IPS-18a (cell line): ENCODE results near the gene TSPO.
"Not testable (repeated sequence)": the region's sequence is repeated elsewhere in the genome, so short reads cannot be mapped to it uniquely, and the experiment has no call there.

Experiments used
- H3K27ac ChIP-seq: one replicate; pipeline ENCODE4 v1.5.1; 2013; ENCODE audit warnings: low read length
- H3K27me3 ChIP-seq: one replicate; pipeline ENCODE4 v1.6.1; 2013; ENCODE audit warnings: mild to moderate bottlenecking, low read length; ENCODE audit not compliant: control insufficient read depth, insufficient read depth
- H3K36me3 ChIP-seq: one replicate; pipeline ENCODE4 v1.6.1; 2013; ENCODE audit warnings: low read depth, low read length; ENCODE audit not compliant: control insufficient read depth
- H3K4me1 ChIP-seq: one replicate; pipeline ENCODE4 v1.6.1; 2013; ENCODE audit warnings: low read depth, low read length; ENCODE audit not compliant: control insufficient read depth
- H3K4me3 ChIP-seq: one replicate; pipeline ENCODE4 v1.5.1; 2013; ENCODE audit warnings: low read length
- H3K9ac ChIP-seq: one replicate; pipeline ENCODE4 v1.6.1; 2013; ENCODE audit warnings: mild to moderate bottlenecking, low read length, moderate library complexity
- H3K9me3 ChIP-seq: one replicate; pipeline ENCODE4 v1.6.1; 2013; ENCODE audit warnings: low read depth, low read length; ENCODE audit not compliant: control insufficient read depth

TSPO gene

GRCh38 chr22:43151251-43152002 lies at the start of gene TSPO:
TSS of gene TSPO (plus strand) at chr22:43151559. CDS start at chr22:43159239, 7,680 bp downstream.
- no peak within 1 kb of the TSS for H3K27ac ChIP-seq
- no peaks in the 10 kb centered on the region for H3K36me3 ChIP-seq
- H3K9me3 ChIP-seq = no peaks in the 10 kb centered on the region
- peaks cover 24% of the 10 kb centered on the region for H3K27me3 ChIP-seq
- H3K4me1 ChIP-seq = peaks cover 5% of the 10 kb centered on the region
- H3K9ac ChIP-seq = no peak within 1 kb of the TSS
- H3K4me3 ChIP-seq = peak within 1 kb of the TSS; percentile 56

GRCh38 chr22:43104056-43104625 lies 47.2 kb upstream of the TSPO start:
- not testable (repeated sequence) for H3K9me3 ChIP-seq, H3K4me3 ChIP-seq, H3K36me3 ChIP-seq, H3K9ac ChIP-seq, H3K27me3 ChIP-seq, H3K27ac ChIP-seq, H3K4me1 ChIP-seq

GRCh38 chr22:43104950-43105349 lies 46.4 kb upstream of the TSPO start:
- not testable (repeated sequence) for H3K9me3 ChIP-seq, H3K4me3 ChIP-seq, H3K9ac ChIP-seq, H3K4me1 ChIP-seq, H3K27ac ChIP-seq, H3K36me3 ChIP-seq
- H3K27me3 ChIP-seq = peaks cover 15% of the 10 kb centered on the region

GRCh38 chr22:43106302-43106701 lies 45.1 kb upstream of the TSPO start:
- peaks cover 4% of the 10 kb centered on the region for H3K4me1 ChIP-seq
- H3K4me3 ChIP-seq = no peak overlapping the region
- no peaks in the 10 kb centered on the region for H3K9me3 ChIP-seq
- no peak overlapping the region for H3K27ac ChIP-seq
- no peak overlapping the region for H3K9ac ChIP-seq
- H3K27me3 ChIP-seq = peaks cover 28% of the 10 kb centered on the region
- no peaks in the 10 kb centered on the region for H3K36me3 ChIP-seq

DNA sequence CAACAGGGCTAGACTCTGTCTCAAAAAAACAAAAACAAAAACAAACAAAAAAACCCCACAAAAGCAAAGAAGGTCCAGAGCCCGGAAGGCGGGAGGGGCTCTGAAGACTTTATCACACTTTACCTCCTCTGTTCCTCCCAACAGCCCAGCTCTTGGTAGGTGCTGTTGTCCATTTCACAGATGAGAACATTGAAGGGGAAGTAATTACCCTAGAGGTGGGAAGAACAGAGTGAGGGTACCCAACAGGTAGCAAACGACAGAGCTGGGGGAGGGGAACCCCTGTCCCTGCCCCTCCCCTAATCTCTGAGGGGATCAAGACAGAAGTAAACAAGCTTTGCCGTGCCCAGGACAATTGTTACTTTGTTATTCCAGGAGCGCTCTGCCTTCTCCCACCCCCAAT lies 41.8 kb upstream of the TSPO start:
- H3K4me3 ChIP-seq = no peak overlapping the region
- H3K27me3 ChIP-seq = peaks cover 56% of the 10 kb centered on the region
- peaks cover 4% of the 10 kb centered on the region for H3K4me1 ChIP-seq
- H3K9ac ChIP-seq = no peak overlapping the region
- H3K9me3 ChIP-seq = no peaks in the 10 kb centered on the region
- H3K36me3 ChIP-seq = no peaks in the 10 kb centered on the region
- no peak overlapping the region for H3K27ac ChIP-seq

GRCh38 chr22:43109921-43110443 lies 41.4 kb upstream of the TSPO start:
- H3K4me1 ChIP-seq = peaks cover 4% of the 10 kb centered on the region

GRCh38 chr22:43110444-43110926 lies 40.9 kb upstream of the TSPO start, which contains the start of gene BIK:
TSS of gene BIK (plus strand) at chr22:43110750. CDS start at chr22:43124023, 13,273 bp downstream.
- Histone ChIP-seq H3K36me3 (no peaks in the 10 kb centered on the region), H3K4me3 (peak within 1 kb of the TSS; percentile 77), H3K27ac (no peak within 1 kb of the TSS), H3K4me1 (peaks cover 4% of the 10 kb centered on the region), H3K9me3 (no peaks in the 10 kb centered on the region), H3K9ac (no peak within 1 kb of the TSS), H3K27me3 (peaks cover 56% of the 10 kb centered on the region)

More at GRCh38 chr22:43109921-43110443, 41.4 kb upstream of the TSPO start:
- Histone ChIP-seq H3K27me3 (peaks cover 56% of the 10 kb centered on the region), H3K4me3 (peak overlapping the region; percentile 77), H3K36me3 (no peaks in the 10 kb centered on the region), H3K27ac (no peak overlapping the region), H3K9ac (no peak overlapping the region), H3K9me3 (no peaks in the 10 kb centered on the region)

DNA sequence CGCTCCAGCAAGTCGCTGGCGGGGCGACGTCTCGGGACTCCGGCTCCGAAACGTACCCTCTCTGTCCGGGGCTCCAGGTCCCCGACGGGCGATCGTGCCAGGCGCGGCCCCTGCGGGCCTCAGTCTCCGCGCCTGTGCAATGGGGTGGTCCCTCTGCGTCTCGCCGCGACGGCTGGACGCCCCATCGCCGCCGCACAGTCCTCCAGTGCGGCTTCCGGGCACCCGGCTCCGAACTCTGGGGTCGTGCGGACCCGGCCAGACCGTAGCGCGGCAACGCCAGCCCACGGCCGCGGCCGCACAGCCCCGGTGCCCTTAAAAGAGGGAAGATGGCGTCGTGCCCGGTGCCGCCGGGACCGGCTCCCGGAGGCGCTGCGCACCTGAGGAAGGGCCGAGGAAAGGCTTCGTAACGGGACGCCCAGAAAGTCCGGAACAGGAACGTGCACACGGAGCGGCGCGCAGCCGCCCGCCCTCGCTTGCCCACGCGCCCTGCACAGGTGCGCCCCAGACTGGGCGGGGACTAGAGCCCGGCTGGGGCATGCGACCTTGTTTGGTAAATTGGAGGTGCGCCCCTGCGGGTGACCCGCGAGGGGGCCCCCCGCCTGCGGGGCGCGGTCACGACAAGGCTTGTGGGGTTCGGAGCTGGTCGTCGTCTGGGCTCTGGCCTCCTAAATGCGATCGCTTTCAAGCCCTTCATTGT lies 40.3 kb upstream of the TSPO start:
- H3K27me3 ChIP-seq = peaks cover 56% of the 10 kb centered on the region
- no peak overlapping the region for H3K27ac ChIP-seq
- no peaks in the 10 kb centered on the region for H3K9me3 ChIP-seq
- H3K4me3 ChIP-seq = peak overlapping the region; percentile 77
- H3K4me1 ChIP-seq = peaks cover 4% of the 10 kb centered on the region
- no peaks in the 10 kb centered on the region for H3K36me3 ChIP-seq
- H3K9ac ChIP-seq = no peak overlapping the region

DNA sequence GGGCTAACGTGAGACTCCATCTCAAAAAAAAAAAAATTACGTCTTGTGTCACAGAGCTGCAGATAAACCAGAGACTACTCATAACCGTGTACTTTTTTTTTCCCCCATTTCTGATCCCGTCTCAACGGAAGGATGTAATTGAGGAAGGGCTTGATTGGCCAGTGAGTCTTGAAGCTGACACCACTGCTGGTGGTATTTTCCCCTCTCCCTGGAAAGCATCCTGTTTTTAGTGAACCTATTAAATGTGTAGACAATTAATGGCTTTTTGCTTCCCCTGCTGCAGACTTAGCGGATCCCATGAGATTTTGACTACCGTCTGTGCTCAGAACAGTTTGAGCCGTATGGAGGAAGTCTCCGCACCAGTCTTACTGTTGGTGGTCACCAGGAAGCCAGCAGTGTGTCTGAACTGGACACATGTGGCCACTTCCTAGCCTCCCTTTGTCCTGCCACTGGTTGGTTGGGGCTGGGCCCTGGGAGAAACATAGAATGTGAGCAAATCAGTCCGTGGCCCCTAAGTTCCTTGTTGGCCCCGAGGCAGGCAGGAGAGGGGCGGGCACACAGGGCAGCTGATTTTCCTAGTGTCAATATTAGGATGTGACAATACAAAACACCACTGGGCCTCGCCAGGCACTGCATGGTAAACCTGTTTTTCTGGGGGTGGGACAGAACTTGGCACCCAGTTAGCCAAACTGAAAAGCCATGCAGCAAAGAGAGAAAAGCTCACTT lies 37.7 kb upstream of the TSPO start:
- Histone ChIP-seq H3K4me1 (peaks cover 4% of the 10 kb centered on the region), H3K9ac (no peak overlapping the region), H3K27ac (no peak overlapping the region), H3K9me3 (no peaks in the 10 kb centered on the region), H3K4me3 (no peak overlapping the region), H3K27me3 (peaks cover 53% of the 10 kb centered on the region), H3K36me3 (no peaks in the 10 kb centered on the region)

DNA sequence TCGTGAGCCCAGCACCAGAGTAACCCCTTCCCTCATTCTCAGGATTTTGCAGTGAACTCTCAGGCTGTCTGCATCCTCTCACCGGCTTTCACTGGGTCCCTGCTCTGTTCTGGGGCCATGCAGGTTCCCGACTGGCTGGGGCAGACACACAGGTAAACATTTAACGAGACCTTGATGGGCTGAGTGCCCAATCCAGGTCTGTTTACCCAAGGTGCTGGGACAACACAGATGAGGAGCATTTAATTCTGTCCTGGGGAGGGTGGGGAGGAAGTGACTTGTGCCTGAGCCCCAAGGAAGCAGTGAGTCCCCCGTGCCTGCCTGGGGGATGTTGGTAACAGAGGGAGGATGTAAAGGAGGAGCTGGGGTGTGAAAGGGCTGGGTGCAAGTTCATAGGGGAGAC lies 36.4 kb upstream of the TSPO start:
- Histone ChIP-seq H3K9ac (no peak overlapping the region), H3K4me3 (no peak overlapping the region)

GRCh38 chr22:43116932-43117331 lies 34.4 kb upstream of the TSPO start:
- H3K27ac ChIP-seq = no peak overlapping the region
- peaks cover 21% of the 10 kb centered on the region for H3K27me3 ChIP-seq
- no peak overlapping the region for H3K9ac ChIP-seq
- no peak overlapping the region for H3K4me3 ChIP-seq
- no peaks in the 10 kb centered on the region for H3K9me3 ChIP-seq
- no peaks in the 10 kb centered on the region for H3K36me3 ChIP-seq
- H3K4me1 ChIP-seq = no peaks in the 10 kb centered on the region

More for the DNA sequence above, 36.4 kb upstream of the TSPO start:
- Histone ChIP-seq H3K9me3 (no peaks in the 10 kb centered on the region), H3K27ac (no peak overlapping the region), H3K4me1 (peaks cover 4% of the 10 kb centered on the region), H3K27me3 (peaks cover 41% of the 10 kb centered on the region), H3K36me3 (no peaks in the 10 kb centered on the region)
